Neuronal stem cell (in vitro differentiated cells): Measurements from ENCODE around the gene GARIN5A.
A peak's percentile ranks its signal among the peaks of the same experiment; 100 is the strongest.

ENCODE experiments used
- DNase-seq: peaks from one replicate; pipeline ENCODE4 v3.0.0-alpha.2; 2013; ENCODE audit warnings: low spot score
- H2AFZ ChIP-seq: one replicate; pipeline ENCODE4 v1.6.1; 2013; ENCODE audit warnings: mild to moderate bottlenecking, low read length, inconsistent platforms
- H2AK5ac ChIP-seq: 2 replicates; pipeline ENCODE4 v1.6.1; 2013; ENCODE audit warnings: low read depth, mild to moderate bottlenecking, inconsistent platforms, low read length, moderate library complexity, mixed read lengths
- H2BK120ac ChIP-seq: 2 replicates; pipeline ENCODE4 v1.6.1; 2013; ENCODE audit warnings: low read depth, mild to moderate bottlenecking, inconsistent platforms, low read length, moderate library complexity, mixed read lengths
- H2BK12ac ChIP-seq: one replicate; pipeline ENCODE4 v1.6.1; 2013; ENCODE audit warnings: low read length, inconsistent platforms
- H2BK15ac ChIP-seq: 2 replicates; pipeline ENCODE4 v1.6.1; 2013; ENCODE audit warnings: mild to moderate bottlenecking, low read length, inconsistent platforms, mixed read lengths
- H2BK5ac ChIP-seq: one replicate; pipeline ENCODE4 v1.6.1; 2013; ENCODE audit warnings: inconsistent platforms, mild to moderate bottlenecking, low read length, moderate library complexity
- H3K14ac ChIP-seq: one replicate; pipeline ENCODE4 v1.6.1; 2013; ENCODE audit warnings: low read length, inconsistent platforms
- H3K18ac ChIP-seq: 2 replicates; pipeline ENCODE4 v1.6.1; 2013; ENCODE audit warnings: low read length, inconsistent platforms
- H3K23ac ChIP-seq: 2 replicates; pipeline ENCODE4 v1.6.1; 2013; ENCODE audit warnings: low read depth, mild to moderate bottlenecking, mixed read lengths, low read length, inconsistent platforms; ENCODE audit not compliant: poor library complexity
- H3K27ac ChIP-seq: replicated peaks from 3 replicates; pipeline ENCODE4 v1.5.1; 2013; ENCODE audit warnings: low read length, inconsistent platforms
- H3K27me3 ChIP-seq, 3 experiments: 2 replicates each; pipeline ENCODE4 v1.6.1; 2013; ENCODE audit warnings: low read length in 3 of 3, mild to moderate bottlenecking in 2 of 3, inconsistent platforms in 1 of 3, low read depth in 1 of 3, mixed read lengths in 1 of 3, moderate library complexity in 1 of 3; ENCODE audit not compliant: control insufficient read depth in 3 of 3, insufficient read depth in 3 of 3
- H3K36me3 ChIP-seq, 2 donors: replicated peaks in 1 of 2; 2 replicates each; pipeline ENCODE4 v1.6.1; 2013; ENCODE audit warnings: low read length in 2 of 2; ENCODE audit not compliant: control insufficient read depth in 2 of 2, insufficient read depth in 2 of 2
- H3K4ac ChIP-seq: 2 replicates; pipeline ENCODE4 v1.6.1; 2013; ENCODE audit warnings: inconsistent platforms, mild to moderate bottlenecking, low read length, moderate library complexity
- H3K4me1 ChIP-seq, 2 donors: 1 replicate in 1 of 2; 2 replicates in 1 of 2; pipeline ENCODE4 v1.6.1; 2013; ENCODE audit warnings: low read length in 2 of 2, low read depth in 1 of 2; ENCODE audit not compliant: control insufficient read depth in 2 of 2, insufficient read depth in 1 of 2
- H3K4me2 ChIP-seq: one replicate; pipeline ENCODE4 v1.6.1; 2013; ENCODE audit warnings: mild to moderate bottlenecking, low read length, inconsistent platforms; ENCODE audit not compliant: insufficient read depth, poor library complexity, severe bottlenecking
- H3K4me3 ChIP-seq, 2 donors: 2 replicates each; pipeline ENCODE4 v1.5.1; 2013; ENCODE audit warnings: low read length in 2 of 2, mild to moderate bottlenecking in 2 of 2, inconsistent platforms in 1 of 2, moderate library complexity in 1 of 2
- H3K79me1 ChIP-seq: one replicate; pipeline ENCODE4 v1.6.1; 2013; ENCODE audit warnings: low read depth, mild to moderate bottlenecking, inconsistent platforms, low read length, moderate library complexity
- H3K9ac ChIP-seq: one replicate; pipeline ENCODE4 v1.6.1; 2013; ENCODE audit warnings: mild to moderate bottlenecking, low read depth, low read length, inconsistent platforms; ENCODE audit not compliant: poor library complexity
- H3K9me3 ChIP-seq, 2 donors: replicated peaks in 1 of 2; 2 replicates each; pipeline versions ENCODE3 to v1.6.1; 2013; ENCODE audit warnings: low read length in 2 of 2, mild to moderate bottlenecking in 2 of 2, inconsistent platforms in 1 of 2, low read depth in 1 of 2, mixed read lengths in 1 of 2, moderate library complexity in 1 of 2; ENCODE audit not compliant: control insufficient read depth in 2 of 2, insufficient read depth in 1 of 2
- H4K8ac ChIP-seq: one replicate; pipeline ENCODE4 v1.6.1; 2013; ENCODE audit warnings: low read depth, mild to moderate bottlenecking, inconsistent platforms, low read length, moderate library complexity
- H4K91ac ChIP-seq: one replicate; pipeline ENCODE4 v1.6.1; 2013; ENCODE audit warnings: low read length, low read depth, mild to moderate bottlenecking, inconsistent platforms; ENCODE audit not compliant: poor library complexity
- WGBS, 2 donors: extraction: QIAGEN DNeasy Blood & Tissue Kit; methylation state at CpG; one replicate each; pipeline ENCODE4 v1.1.7; 2013; ENCODE audit warnings: missing lambda C conversion rate in 2 of 2, mixed read lengths in 1 of 2; ENCODE audit not compliant: insufficient read length in 2 of 2, insufficient replicate concordance in 1 of 2; ENCODE audit errors: extremely low coverage in 2 of 2; 5-methylcytosine and 5-hydroxymethylcytosine counted together

Gene GARIN5A

GRCh38 chr19:50466706-50467039, 10.0 kb downstream of the GARIN5A start:
- no CpG with 5 or more reads among the region's 11 CpGs for WGBS, 2 donors
- Histone ChIP-seq H3K4ac (no peak overlapping the region), H3K14ac (no peak overlapping the region), H2AK5ac (peak overlapping the region; percentile 3), H3K18ac (peak overlapping the region; percentile 54), H2BK5ac (no peak overlapping the region), H3K4me3 (no peak overlapping the region), H3K36me3 (no peaks in the 10 kb centered on the region), H4K91ac (no peak overlapping the region), H2BK120ac (no peak overlapping the region), H3K27ac (no peak overlapping the region), H2BK15ac (peak overlapping the region; percentile 84), H3K9me3 (peaks cover 0 to 1% of the 10 kb centered on the region in 2 donors), H3K23ac (no peak overlapping the region), H3K4me1 (peaks cover 9 to 14% of the 10 kb centered on the region in 2 donors), H2BK12ac (no peak overlapping the region), H2AFZ (peak overlapping the region; percentile 82), H3K4me2 (no peak overlapping the region), H3K9ac (no peak overlapping the region), H3K79me1 (peaks cover 2% of the 10 kb centered on the region), H3K27me3 (peaks cover 0 to 7% (median 0%) of the 10 kb centered on the region in 3 experiments), H4K8ac (no peak overlapping the region)
- no peak for DNase-seq

- Histone ChIP-seq H3K27ac (no peak overlapping the region), H2AFZ (peak overlapping the region; percentile 82), H3K4me2 (no peak overlapping the region), H3K14ac (no peak overlapping the region), H2BK12ac (no peak overlapping the region), H2AK5ac (peak overlapping the region; percentile 3), H3K4me1 (peaks cover 9 to 14% of the 10 kb centered on the region in 2 donors), H3K4me3 (no peak overlapping the region), H4K91ac (no peak overlapping the region), H3K27me3 (peaks cover 0 to 7% (median 0%) of the 10 kb centered on the region in 3 experiments), H3K9me3 (no peaks in the 10 kb centered on the region), H2BK15ac (peak overlapping the region; percentile 84), H3K9ac (no peak overlapping the region), H3K23ac (peak overlapping the region; percentile 56), H4K8ac (no peak overlapping the region), H2BK120ac (no peak overlapping the region), H3K36me3 (no peaks in the 10 kb centered on the region), H2BK5ac (no peak overlapping the region), H3K4ac (no peak overlapping the region), H3K18ac (peak overlapping the region; percentile 80), H3K79me1 (peaks cover 2% of the 10 kb centered on the region)
- WGBS, 2 donors, result no CpG with 5 or more reads among the region's 29 CpGs
- no peak for DNase-seq
These were observed 10.5 kb downstream of the GARIN5A start for GRCh38 chr19:50465986-50466705.

GRCh38 chr19:50465000-50465399, 11.6 kb downstream of the GARIN5A start:
- no peak overlapping the region for H3K23ac ChIP-seq
- no peak overlapping the region for H3K14ac ChIP-seq
- no peak overlapping the region for H4K8ac ChIP-seq
- peak overlapping the region; percentile 10 for H3K9ac ChIP-seq
- H2BK5ac ChIP-seq, result peak overlapping the region; percentile 75
- no peak overlapping the region for H3K27ac ChIP-seq
- peaks cover 13 to 14% of the 10 kb centered on the region in 2 donors for H3K4me1 ChIP-seq
- WGBS, 2 donors, result no CpG with 5 or more reads among the region's 13 CpGs
- no peak overlapping the region for H4K91ac ChIP-seq
- peak overlapping the region; percentile 0 for H2BK12ac ChIP-seq
- peaks cover 0 to 7% (median 0%) of the 10 kb centered on the region in 3 experiments for H3K27me3 ChIP-seq
- no peaks in the 10 kb centered on the region for H3K9me3 ChIP-seq
- no peak overlapping the region for H3K4me3 ChIP-seq
- DNase-seq, result no peak
- peak overlapping the region; percentile 62 for H2BK15ac ChIP-seq
- H3K4ac ChIP-seq, result no peak overlapping the region
- peak overlapping the region; percentile 80 for H3K18ac ChIP-seq
- no peak overlapping the region for H3K4me2 ChIP-seq
- H2AK5ac ChIP-seq, result peak overlapping the region; percentile 99
- no peak overlapping the region for H2AFZ ChIP-seq
- H3K36me3 ChIP-seq, result no peaks in the 10 kb centered on the region
- H3K79me1 ChIP-seq, result peaks cover 2% of the 10 kb centered on the region
- H2BK120ac ChIP-seq, result no peak overlapping the region

GRCh38 chr19:50464348-50464747, 12.3 kb downstream of the GARIN5A start:
- H2BK15ac ChIP-seq, result peak overlapping the region; percentile 62
- H3K14ac ChIP-seq, result no peak overlapping the region
- H3K18ac ChIP-seq, result peak overlapping the region; percentile 2
- no peak overlapping the region for H3K4ac ChIP-seq
- peak overlapping the region in 1 of 2 donors; percentile 46 for H3K4me3 ChIP-seq
- no CpG with 5 or more reads among the region's 19 CpGs for WGBS, 2 donors
- no peak overlapping the region for H2BK5ac ChIP-seq
- no peak overlapping the region for H3K27ac ChIP-seq
- no peaks in the 10 kb centered on the region for H3K9me3 ChIP-seq
- H2BK12ac ChIP-seq, result no peak overlapping the region
- H3K4me2 ChIP-seq, result no peak overlapping the region
- peaks cover 0 to 6% (median 0%) of the 10 kb centered on the region in 3 experiments for H3K27me3 ChIP-seq
- H3K79me1 ChIP-seq, result peaks cover 2% of the 10 kb centered on the region
- H4K8ac ChIP-seq, result no peak overlapping the region
- H3K9ac ChIP-seq, result no peak overlapping the region
- H3K4me1 ChIP-seq, result peaks cover 13 to 14% of the 10 kb centered on the region in 2 donors
- H2AFZ ChIP-seq, result no peak overlapping the region
- DNase-seq, result no peak
- H4K91ac ChIP-seq, result no peak overlapping the region
- H2AK5ac ChIP-seq, result peak overlapping the region; percentile 99
- H3K36me3 ChIP-seq, result no peaks in the 10 kb centered on the region
- no peak overlapping the region for H2BK120ac ChIP-seq
- peak overlapping the region; percentile 22 for H3K23ac ChIP-seq
